Activated CD4-positive, alpha-beta memory T cell treated with anti-CD3 and anti-CD28 coated beads, Interleukin-2, amount 10 ng/mL, durations not matched to agents 7 days and 5 days (primary cell): ENCODE data around the gene PABPN1L. TPM values are rescaled to one million over a fixed set of nuclear protein-coding genes. Genes with fewer than 3 reads are reported as not detected.

Experiments used
- CTCF ChIA-PET: fragments of 350-600 bp; sonication (Branson Sonifier 250); formaldehyde crosslinking; loops from one replicate; lab custom pipeline; 2021; ENCODE audit warnings: antibody characterized with exemption, inconsistent platforms; lab: Charles Lee
- POLR2A ChIA-PET: fragments of 350-600 bp; sonication (Branson Sonifier 250); formaldehyde crosslinking; loops from one replicate; lab custom pipeline; 2021; ENCODE audit warnings: antibody characterized with exemption; lab: Charles Lee
- DNase-seq: peaks from one replicate; pipeline ENCODE4 v3.0.0-alpha.2; 2020
- H3K27ac Mint-ChIP-seq: one replicate; pipeline ENCODE4 v1.8.0; 2021; ENCODE audit warnings: mild to moderate bottlenecking, mixed read lengths
- H3K27me3 Mint-ChIP-seq: one replicate; pipeline ENCODE4 v1.8.0; 2021; ENCODE audit warnings: mixed read lengths
- H3K36me3 Mint-ChIP-seq: one replicate; pipeline ENCODE4 v1.8.0; 2021; ENCODE audit warnings: low read depth, mixed read lengths
- H3K4me1 Mint-ChIP-seq: one replicate; pipeline ENCODE4 v1.8.0; 2021; ENCODE audit warnings: mixed read lengths
- H3K4me3 Mint-ChIP-seq: one replicate; pipeline ENCODE4 v1.8.0; 2021; ENCODE audit warnings: mild to moderate bottlenecking, mixed read lengths
- H3K9me3 Mint-ChIP-seq: one replicate; pipeline ENCODE4 v1.8.0; 2021; ENCODE audit warnings: mixed read lengths
- total RNA-seq, 2 experiments: library from RNA; stranded (reverse); gene quantifications; one replicate each; pipeline ENCODE4 v1.2.3, GENCODE V29; 2021

The PABPN1L gene
- total RNA-seq, 2 experiments from 2014 or later: not detected

DNA sequence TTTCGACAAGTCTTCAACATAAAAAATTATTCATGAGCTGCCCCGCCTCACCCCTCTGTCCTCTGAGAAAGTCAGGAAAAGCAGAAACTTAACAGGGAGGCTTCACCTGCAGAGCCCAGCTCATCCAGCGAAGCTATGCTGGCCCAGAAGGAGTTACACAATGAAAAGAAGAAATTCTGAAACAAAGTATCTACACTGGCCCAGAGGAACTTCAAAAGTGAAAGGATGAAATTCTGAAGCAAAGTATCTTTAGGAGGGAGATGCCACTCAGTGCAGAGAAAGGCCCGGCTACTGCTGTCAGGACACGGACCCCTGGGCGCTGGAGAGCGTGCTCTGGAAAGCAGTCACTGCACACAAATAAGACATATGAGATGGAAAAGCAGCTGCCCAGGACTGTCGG is 11.3 kb downstream of the PABPN1L start:
- ChIA-PET POLR2A (interaction anchor here (4.9 kb wide), 1 partner anchor 44 kb away, joined by 59 read pairs; the partner anchor contains the start of gene APRT), CTCF (interaction anchor here (0.7 to 1.6 kb wide), 2 partner anchors 71 to 118 kb away, joined by 4 to 7 read pairs; no protein-coding TSS in a partner anchor)
- H3K4me1 Mint-ChIP-seq: peaks cover 34% of the 10 kb centered on the region
- H3K4me3 Mint-ChIP-seq: peak overlapping the region; percentile 53
- H3K9me3 Mint-ChIP-seq: no peaks in the 10 kb centered on the region
- peaks cover 16% of the 10 kb centered on the region for H3K36me3 Mint-ChIP-seq
- no peak for DNase-seq
- peak overlapping the region; percentile 13 for H3K27ac Mint-ChIP-seq
- no peaks in the 10 kb centered on the region for H3K27me3 Mint-ChIP-seq

DNA sequence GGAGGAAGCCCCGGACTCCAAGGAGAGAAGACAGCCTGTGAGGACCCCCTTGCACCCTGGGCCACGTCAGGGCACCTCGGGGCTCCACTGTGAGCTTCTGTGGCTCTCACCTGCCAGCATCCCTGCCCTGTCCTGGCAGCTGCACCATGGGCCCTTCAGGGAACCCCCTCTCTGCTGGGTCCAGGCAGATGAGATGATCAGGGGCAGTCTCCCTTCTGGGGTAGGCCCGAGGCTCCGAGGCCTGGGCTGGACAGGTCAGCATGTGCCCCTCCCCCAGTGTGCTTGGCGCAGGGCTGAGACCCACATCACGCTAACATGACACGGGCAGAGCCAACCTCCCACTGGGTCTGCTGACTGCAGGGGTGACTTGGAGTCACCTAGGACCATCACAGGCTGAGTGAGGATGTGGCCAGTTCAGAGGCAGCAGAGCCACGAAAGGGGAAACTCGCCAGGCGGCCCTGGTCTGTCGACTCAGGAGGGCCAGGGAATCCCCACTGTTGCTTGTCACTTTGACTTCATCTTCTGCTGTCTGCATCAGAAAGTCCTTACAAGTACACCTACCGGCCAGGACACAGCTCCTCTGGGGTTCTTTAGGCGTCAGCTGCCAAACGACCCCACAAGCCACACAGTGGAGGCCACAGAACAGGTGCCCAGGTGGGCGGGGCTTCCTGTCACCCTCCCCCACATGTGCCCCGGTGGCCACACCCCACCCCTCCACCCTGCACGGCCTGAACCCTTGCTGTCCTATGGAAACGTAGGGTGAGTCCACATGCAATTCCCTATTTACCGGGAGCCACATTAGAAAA is 12.0 kb downstream of the PABPN1L start:
- no peaks in the 10 kb centered on the region for H3K27me3 Mint-ChIP-seq
- H3K27ac Mint-ChIP-seq: no peak overlapping the region
- H3K9me3 Mint-ChIP-seq: no peaks in the 10 kb centered on the region
- H3K36me3 Mint-ChIP-seq: peaks cover 16% of the 10 kb centered on the region
- ChIA-PET POLR2A (interaction anchor here (4.9 kb wide), 1 partner anchor 43 kb away, joined by 59 read pairs; the partner anchor contains the start of gene APRT), CTCF (interaction anchor here (0.7 to 1.6 kb wide), 3 partner anchors 70 to 386 kb away, joined by 3 to 7 read pairs (median 4); no protein-coding TSS in a partner anchor)
- peaks cover 34% of the 10 kb centered on the region for H3K4me1 Mint-ChIP-seq
- peak overlapping the region; percentile 53 for H3K4me3 Mint-ChIP-seq
- no peak for DNase-seq

DNA sequence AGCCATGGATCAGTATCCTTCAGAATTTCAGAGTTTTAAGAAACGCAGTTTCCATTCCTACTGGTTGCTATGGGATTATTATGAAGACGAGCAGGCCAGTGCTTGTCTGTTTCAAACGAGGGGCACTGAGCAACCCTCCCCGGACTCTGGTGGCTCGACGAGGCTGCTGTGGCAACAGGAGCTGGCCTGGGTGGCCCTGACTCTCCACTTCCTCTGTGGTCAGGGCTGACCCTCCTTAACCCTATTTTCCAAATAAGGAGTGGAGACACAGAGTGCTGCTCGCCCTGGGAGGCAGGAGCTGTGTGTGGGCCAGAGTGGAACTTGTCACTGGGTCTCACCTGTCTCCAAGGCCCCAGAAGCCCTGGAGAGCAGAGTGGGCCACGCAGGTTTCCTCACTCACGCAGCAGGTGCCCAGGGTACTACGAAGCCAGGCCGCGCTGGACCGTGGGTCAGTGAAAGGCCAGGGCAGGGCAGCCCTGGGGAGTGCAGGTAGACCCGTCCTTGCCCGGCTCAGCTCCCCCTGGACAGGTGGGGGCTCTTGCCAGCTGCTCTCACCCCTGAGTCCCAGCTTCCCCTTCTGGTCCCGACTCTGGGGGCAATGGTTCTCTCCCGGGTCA is 13.0 kb downstream of the PABPN1L start:
- peaks cover 7% of the 10 kb centered on the region for H3K36me3 Mint-ChIP-seq
- POLR2A ChIA-PET: no interaction called here
- H3K9me3 Mint-ChIP-seq: no peaks in the 10 kb centered on the region
- peaks cover 29% of the 10 kb centered on the region for H3K4me1 Mint-ChIP-seq
- DNase-seq: no peak
- H3K27ac Mint-ChIP-seq: no peak overlapping the region
- CTCF ChIA-PET: interaction anchor here (0.9 kb wide), 1 partner anchor 387 kb away, joined by 3 read pairs; no protein-coding TSS in a partner anchor
- no peaks in the 10 kb centered on the region for H3K27me3 Mint-ChIP-seq
- H3K4me3 Mint-ChIP-seq: no peak overlapping the region

DNA sequence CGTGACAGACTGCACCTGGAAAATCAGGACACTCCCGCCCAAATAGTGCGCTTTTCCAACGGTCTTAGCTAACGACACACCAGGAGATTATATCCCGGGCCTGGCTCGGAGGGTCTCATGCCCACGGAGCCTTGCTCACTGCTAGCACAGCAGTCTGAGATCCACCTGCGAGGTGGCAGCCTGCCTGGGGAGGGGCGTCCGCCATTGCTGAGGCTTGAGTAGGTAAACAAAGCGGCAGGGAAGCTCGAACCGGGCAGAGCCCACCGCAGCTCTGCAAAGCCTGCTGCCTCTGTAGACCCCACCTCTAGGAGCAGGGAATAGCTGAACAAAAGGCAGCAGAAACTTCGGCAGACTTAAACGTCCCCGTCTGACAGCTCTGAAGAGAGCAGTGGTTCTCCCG is 14.8 kb downstream of the PABPN1L start:
- peaks cover 19% of the 10 kb centered on the region for H3K4me1 Mint-ChIP-seq
- ChIA-PET POLR2A (no interaction called here), CTCF (no interaction called here)
- H3K9me3 Mint-ChIP-seq: no peaks in the 10 kb centered on the region
- DNase-seq: no peak
- no peaks in the 10 kb centered on the region for H3K36me3 Mint-ChIP-seq
- no peaks in the 10 kb centered on the region for H3K27me3 Mint-ChIP-seq
- no peak overlapping the region for H3K27ac Mint-ChIP-seq
- H3K4me3 Mint-ChIP-seq: no peak overlapping the region

DNA sequence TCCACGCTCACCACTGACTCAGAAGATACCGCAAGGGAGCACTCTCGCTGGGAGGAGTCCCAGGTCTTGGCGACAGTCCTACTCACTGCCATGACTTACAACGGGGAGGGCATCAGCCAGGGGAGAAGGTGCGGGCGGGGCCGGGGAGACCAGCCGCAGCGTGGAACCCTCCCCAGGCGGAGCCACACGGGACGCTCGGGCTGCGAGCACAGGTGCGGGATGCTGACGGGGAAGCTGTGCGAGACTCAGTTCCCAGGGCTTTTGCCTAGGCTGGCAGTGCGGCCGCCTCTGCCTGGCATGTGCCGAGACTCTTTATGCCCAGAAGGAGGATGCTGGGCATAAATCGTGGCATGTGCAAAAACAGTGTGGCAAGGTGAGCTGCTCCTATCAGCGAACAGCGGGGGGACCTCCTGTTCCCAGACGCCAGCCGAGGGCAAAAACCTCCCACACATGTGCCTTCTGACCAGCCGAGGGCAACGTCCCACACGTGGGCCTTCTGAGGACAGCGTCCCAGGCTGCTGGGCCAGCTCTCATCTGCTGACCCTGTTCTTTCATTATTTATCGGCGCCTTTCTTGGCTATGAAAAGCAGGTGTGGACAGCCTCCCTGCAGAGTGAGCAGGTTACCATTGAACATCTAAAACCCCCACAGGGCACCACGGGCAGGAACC is 15.8 kb downstream of the PABPN1L start:
- H3K36me3 Mint-ChIP-seq: no peaks in the 10 kb centered on the region
- no peak for DNase-seq
- ChIA-PET CTCF (no interaction called here), POLR2A (no interaction called here)
- peaks cover 16% of the 10 kb centered on the region for H3K4me1 Mint-ChIP-seq
- no peak overlapping the region for H3K27ac Mint-ChIP-seq
- H3K9me3 Mint-ChIP-seq: no peaks in the 10 kb centered on the region
- H3K4me3 Mint-ChIP-seq: no peak overlapping the region
- no peaks in the 10 kb centered on the region for H3K27me3 Mint-ChIP-seq

DNA sequence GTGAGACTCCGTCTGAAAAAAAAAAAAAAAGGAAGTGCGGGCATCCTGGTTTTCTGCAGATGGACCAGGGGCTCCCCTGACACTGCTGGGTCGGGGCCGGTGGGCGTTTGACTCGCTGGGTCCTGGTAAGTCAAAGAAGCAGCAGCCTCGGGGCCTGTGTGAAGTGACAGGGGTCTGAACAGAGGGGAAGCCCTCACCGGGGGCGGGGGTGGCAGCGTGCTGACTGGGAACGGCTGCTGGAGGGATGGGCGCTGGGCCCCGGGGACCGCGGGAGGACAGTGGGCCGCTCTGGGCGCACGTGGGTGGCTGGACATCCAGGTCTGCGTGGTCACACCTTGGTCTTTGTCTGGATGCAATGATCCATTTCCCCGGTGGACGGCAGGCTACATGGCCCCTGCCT is 17.9 kb downstream of the PABPN1L start:
- no peaks in the 10 kb centered on the region for H3K9me3 Mint-ChIP-seq
- peaks cover 5% of the 10 kb centered on the region for H3K4me1 Mint-ChIP-seq
- no peak overlapping the region for H3K27ac Mint-ChIP-seq
- DNase-seq: no peak
- ChIA-PET POLR2A (no interaction called here), CTCF (no interaction called here)
- H3K27me3 Mint-ChIP-seq: no peaks in the 10 kb centered on the region
- no peaks in the 10 kb centered on the region for H3K36me3 Mint-ChIP-seq
- H3K4me3 Mint-ChIP-seq: no peak overlapping the region

DNA sequence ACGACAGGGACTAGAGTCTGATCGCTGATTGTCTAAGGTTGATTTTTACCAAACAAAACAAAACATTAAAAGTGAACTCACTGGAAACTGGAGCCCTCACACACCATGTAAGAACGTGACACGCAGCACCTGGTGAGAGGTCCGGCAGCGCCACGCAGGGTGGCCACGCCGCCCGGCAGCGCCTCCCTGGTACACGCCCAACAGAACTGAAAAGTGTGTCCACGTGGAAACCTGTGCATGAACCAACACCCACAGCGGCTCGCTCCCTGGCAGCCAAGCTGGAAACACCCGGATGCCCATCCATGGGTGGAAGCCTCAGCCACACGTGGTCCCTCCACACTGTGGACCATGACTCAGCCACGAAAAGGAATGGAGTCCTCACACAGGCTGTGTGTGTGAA is 18.8 kb downstream of the PABPN1L start:
- H3K27ac Mint-ChIP-seq: no peak overlapping the region
- H3K4me3 Mint-ChIP-seq: no peak overlapping the region
- no peaks in the 10 kb centered on the region for H3K36me3 Mint-ChIP-seq
- POLR2A ChIA-PET: no interaction called here
- DNase-seq: no peak
- no peaks in the 10 kb centered on the region for H3K27me3 Mint-ChIP-seq
- CTCF ChIA-PET: no interaction called here
- no peaks in the 10 kb centered on the region for H3K9me3 Mint-ChIP-seq
- peaks cover 6% of the 10 kb centered on the region for H3K4me1 Mint-ChIP-seq

DNA sequence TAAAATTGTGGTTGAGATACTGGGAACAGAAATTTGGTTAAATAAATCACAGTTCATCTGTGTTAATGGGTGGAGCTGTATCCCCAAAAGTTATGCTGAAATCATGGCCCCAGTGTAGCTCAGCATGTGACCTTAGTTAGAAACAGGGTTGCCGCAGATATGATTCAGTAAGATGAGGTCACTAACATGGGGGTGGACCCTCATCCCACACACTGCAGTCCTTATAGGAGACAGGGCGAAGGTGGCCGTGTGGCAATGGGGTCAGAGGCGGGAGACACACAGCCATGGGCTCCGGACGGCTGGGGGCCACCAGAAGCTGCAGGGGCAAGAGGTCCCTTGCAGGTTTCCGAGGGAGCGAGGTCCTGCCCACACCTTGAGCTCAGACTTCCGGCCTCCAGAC is 20.4 kb downstream of the PABPN1L start:
- no peak overlapping the region for H3K4me3 Mint-ChIP-seq
- H3K4me1 Mint-ChIP-seq: peaks cover 7% of the 10 kb centered on the region
- H3K27me3 Mint-ChIP-seq: no peaks in the 10 kb centered on the region
- POLR2A ChIA-PET: interaction anchor here (1.4 kb wide), 1 partner anchor 11 kb away, joined by 3 read pairs; the partner anchor contains the start of genes GALNS and TRAPPC2L
- no peak for DNase-seq
- no peak overlapping the region for H3K27ac Mint-ChIP-seq
- H3K36me3 Mint-ChIP-seq: no peaks in the 10 kb centered on the region
- CTCF ChIA-PET: interaction anchor here (1.9 kb wide), 1 partner anchor 12 kb away, joined by 6 read pairs; no protein-coding TSS in a partner anchor
- H3K9me3 Mint-ChIP-seq: no peaks in the 10 kb centered on the region

DNA sequence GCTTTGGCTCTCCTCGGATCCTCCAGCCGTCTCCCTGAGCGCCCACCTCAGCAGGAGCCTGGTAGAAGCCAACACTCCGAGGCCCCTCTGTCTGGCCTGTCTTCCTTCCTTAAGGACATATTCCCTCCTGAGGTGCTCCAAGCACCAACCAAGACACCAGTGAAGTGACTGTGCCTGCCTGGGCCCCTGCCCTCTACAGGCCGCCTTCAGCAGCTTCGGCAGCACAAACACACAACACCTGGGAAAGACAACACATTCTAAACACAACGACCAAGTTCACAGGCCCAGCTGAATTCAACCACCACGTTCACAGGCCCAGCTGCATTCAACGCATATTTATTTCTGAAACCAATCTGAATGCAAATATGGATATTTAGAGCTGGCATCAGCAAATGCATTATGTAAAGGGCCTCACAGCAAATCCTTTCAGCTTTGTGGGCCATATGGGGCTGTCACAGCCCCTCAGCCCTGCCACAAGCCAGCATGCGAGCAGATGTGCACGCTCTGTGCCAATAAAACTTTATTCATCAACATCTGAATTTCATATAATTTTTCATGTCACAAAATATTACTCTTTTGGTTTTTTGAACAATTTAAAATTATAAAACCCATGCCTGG is 21.9 kb downstream of the PABPN1L start:
- H3K9me3 Mint-ChIP-seq: no peaks in the 10 kb centered on the region
- H3K4me1 Mint-ChIP-seq: peaks cover 7% of the 10 kb centered on the region
- ChIA-PET POLR2A (no interaction called here), CTCF (no interaction called here)
- no peak overlapping the region for H3K4me3 Mint-ChIP-seq
- H3K36me3 Mint-ChIP-seq: no peaks in the 10 kb centered on the region
- DNase-seq: no peak
- no peak overlapping the region for H3K27ac Mint-ChIP-seq
- no peaks in the 10 kb centered on the region for H3K27me3 Mint-ChIP-seq

DNA sequence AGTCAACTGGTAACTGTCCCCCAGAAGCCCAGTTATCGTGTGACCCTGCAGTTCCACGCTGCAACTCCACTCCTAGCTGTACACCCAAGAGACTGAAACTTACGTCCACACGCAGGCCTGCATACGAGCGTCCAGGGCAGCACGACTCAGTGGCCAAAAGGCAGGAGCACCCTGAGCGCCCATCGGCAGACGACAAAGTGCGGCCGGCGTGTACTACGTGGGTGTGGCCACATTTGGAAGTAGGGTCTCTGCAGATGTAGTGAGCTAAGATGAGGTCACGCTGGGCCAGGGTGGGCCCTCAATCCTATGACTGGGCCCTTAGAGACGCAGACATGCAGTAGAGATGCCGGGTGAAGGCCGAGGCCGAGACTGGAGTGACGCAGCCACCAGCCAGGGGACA is 23.2 kb downstream of the PABPN1L start:
- POLR2A ChIA-PET: no interaction called here
- H3K27ac Mint-ChIP-seq: no peak overlapping the region
- no peak for DNase-seq
- H3K36me3 Mint-ChIP-seq: no peaks in the 10 kb centered on the region
- H3K4me3 Mint-ChIP-seq: no peak overlapping the region
- H3K4me1 Mint-ChIP-seq: peaks cover 7% of the 10 kb centered on the region
- no peaks in the 10 kb centered on the region for H3K9me3 Mint-ChIP-seq
- CTCF ChIA-PET: no interaction called here
- no peaks in the 10 kb centered on the region for H3K27me3 Mint-ChIP-seq

DNA sequence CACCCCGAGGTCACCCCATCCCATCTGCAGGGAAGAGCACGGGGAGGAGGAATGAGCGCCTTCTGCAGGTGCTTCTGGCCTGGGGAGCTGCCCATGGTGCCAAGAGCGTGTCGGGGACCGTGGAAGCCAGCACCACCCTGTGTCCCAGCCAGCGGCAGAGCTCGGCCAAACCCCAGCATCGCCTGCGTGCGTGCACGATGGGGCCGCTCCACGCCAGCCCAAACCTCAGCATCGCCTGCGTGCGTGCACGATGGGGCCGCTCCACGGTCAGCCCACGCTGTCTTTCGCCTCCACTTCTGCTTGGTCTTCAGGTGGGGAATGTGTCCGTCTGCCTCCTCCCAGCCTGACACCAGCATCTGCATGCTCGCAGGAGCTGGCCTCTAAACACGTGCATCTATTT is 23.7 kb downstream of the PABPN1L start:
- Mint-ChIP-seq H3K27me3 (no peaks in the 10 kb centered on the region), H3K36me3 (no peaks in the 10 kb centered on the region), H3K9me3 (no peaks in the 10 kb centered on the region), H3K27ac (no peak overlapping the region), H3K4me3 (no peak overlapping the region), H3K4me1 (peaks cover 7% of the 10 kb centered on the region)
- POLR2A ChIA-PET: no interaction called here
- no peak for DNase-seq
- CTCF ChIA-PET: no interaction called here

DNA sequence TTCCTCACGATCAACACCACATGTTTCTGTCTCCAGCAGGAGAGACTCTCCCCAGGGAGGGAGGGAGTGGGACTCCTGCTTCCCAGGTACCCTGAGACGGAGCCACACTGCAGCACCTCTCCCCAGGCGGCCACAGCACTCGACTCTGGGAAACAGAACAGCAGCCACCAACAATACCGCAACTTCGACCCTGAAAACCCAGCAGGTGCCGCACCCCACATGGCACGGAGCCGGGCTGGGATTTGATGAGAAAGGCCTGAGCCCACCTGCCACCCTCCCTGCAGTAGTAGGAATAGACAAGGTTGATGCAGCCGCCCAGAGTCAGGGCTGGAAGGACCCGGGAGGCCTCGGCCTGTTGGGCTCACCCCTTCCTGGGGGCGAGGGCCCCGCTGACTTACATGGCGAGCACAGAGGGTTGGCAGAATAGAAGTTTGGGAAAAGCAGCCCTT is 24.1 kb downstream of the PABPN1L start:
- ChIA-PET POLR2A (no interaction called here), CTCF (no interaction called here)
- H3K4me1 Mint-ChIP-seq: peaks cover 7% of the 10 kb centered on the region
- no peak overlapping the region for H3K4me3 Mint-ChIP-seq
- no peaks in the 10 kb centered on the region for H3K36me3 Mint-ChIP-seq
- H3K27me3 Mint-ChIP-seq: no peaks in the 10 kb centered on the region
- H3K9me3 Mint-ChIP-seq: no peaks in the 10 kb centered on the region
- DNase-seq: no peak
- no peak overlapping the region for H3K27ac Mint-ChIP-seq
